Frontal cortex (tissue), 1 donor: ENCODE data around the gene C5. TPM values are rescaled to one million over a fixed set of nuclear protein-coding genes. Genes with fewer than 3 reads are reported as not detected.

Source experiments
- total RNA-seq: library from RNA; depleted of rRNA; stranded (reverse); fragments of >200 nt; gene quantifications from one replicate; pipeline ENCODE4 v1.2.3, GENCODE V29; 2014

Gene C5
- total RNA-seq, 1 donor from 2014 or later = 7.7 TPM

Other genes with a start within 250 kb of the C5 start
- 31.0 TPM for gene PSMD5, start 207.4 kb downstream of the C5 start, total RNA-seq
- 3.7 TPM for gene PHF19, start 173.1 kb downstream of the C5 start, total RNA-seq
- 1.6 TPM for gene TRAF1, start 123.5 kb downstream of the C5 start, total RNA-seq
- gene CNTRL, start 24.7 kb upstream of the C5 start, total RNA-seq = 14.7 TPM
- 56.3 TPM for gene RAB14, start 151.6 kb upstream of the C5 start, total RNA-seq
- gene GSN, start 217.9 kb upstream of the C5 start, total RNA-seq = 24.5 TPM